ENCODE data around the gene IZUMO1.
"Not testable (repeated sequence)": the region's sequence is repeated elsewhere in the genome, so short reads cannot be mapped to it uniquely, and the experiment has no call there.

The IZUMO1 gene

DNA sequence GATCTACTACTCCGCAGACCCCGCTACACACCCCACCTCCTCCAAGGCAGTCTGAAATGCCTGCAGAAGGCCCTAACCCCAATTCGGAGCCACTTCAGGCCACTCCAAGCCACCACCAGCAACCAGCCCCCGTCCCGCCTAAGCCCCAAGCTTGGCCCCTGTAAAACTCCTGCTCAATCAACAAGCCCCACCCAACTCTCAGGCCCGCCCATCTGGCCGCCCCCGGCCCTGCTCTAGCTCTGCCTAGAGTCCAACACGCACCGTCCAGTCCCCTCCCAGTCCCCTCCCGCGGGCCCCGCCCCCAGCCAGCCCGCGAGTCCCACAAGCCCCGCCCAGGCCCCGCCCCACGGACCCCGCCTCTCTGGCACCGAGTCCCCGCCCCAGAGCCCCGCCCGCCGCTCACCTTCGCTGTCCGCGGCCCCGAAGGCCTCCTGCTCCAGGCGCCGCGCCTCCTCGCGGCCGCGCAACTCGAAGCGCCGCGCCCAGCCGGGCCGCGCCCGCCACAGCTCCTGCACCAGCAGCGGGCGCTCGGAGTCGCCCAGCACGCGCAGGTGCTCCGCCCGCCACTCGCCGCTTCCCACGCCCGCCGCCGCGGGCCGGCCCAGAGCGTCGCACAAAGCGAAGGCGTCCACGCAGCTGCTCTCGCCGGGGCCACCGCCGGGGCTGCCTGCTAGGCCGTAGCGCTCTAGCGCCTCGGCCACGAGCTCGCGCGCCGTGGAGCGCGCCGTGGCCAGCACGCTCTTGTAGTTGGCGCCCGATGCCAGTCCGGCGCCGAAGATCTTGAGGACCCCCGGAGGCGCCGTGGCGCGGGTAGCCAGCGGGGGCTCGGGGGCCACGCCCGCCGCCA is 7.9 kb downstream of the IZUMO1 start:
- DNase-seq (ENCODE audit: low spot score) = peak; percentile 83

DNA sequence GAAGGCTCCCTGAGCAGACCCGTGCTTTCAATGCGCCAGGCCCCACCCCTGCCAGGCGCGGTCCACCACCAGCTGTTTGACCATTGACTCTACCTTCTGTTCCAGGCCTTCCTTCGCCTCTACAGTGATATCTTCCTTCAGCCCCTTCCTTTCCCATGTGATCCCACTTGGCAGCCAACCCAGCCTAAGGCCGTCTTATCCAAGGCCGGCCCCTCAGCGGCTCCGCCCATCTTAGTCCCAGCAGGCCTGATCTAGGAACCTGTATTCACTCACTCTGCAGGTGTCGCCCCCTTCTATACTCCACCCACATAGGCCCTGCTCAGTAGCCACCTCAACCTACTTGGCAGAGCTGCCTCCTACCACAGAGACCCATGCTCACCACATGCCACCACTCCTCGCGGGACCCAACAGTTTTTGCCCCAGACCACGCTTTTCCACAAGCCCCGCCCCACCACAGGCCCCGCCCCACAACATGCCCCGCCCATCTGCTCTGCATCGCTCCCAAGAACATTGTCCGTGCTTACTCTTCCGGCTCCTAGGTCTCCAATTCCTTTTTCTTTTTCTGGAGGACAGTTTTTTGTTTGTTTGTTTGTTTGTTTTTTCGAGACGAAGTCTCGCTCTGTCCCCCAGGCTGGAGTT is 9.2 kb downstream of the IZUMO1 start:
- DNase-seq (ENCODE audit: low spot score) = no peak

DNA sequence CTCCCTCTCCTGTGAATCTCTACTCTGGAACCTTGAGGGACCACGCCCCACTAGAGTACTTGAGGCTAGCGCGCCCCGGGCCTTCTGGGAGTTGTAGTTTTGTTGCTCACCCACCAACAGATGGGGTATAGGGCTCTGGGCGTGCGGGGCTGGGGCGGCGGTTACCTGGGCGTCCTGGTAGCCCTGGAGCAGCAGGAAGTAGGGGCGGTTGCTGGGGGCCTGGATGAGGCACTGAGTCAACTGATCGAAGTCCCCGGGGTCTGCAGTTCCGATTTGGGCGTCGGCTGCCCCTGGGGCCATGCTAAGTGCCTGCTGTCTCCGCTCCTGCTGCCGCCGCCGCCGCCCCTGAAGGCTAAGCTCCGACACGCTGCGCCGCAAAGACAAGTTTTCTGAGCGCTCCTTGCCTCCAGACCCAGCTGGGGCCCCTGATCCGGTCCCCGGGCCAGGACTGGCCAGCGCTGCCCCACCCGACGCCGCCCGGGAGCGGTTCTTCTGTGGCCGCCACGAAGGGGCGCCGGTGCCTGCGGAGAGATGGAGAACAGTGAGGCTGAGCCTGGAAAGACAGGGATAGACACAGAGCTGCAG is 11.6 kb downstream of the IZUMO1 start:
- no peak for DNase-seq (ENCODE audit: low spot score)

DNA sequence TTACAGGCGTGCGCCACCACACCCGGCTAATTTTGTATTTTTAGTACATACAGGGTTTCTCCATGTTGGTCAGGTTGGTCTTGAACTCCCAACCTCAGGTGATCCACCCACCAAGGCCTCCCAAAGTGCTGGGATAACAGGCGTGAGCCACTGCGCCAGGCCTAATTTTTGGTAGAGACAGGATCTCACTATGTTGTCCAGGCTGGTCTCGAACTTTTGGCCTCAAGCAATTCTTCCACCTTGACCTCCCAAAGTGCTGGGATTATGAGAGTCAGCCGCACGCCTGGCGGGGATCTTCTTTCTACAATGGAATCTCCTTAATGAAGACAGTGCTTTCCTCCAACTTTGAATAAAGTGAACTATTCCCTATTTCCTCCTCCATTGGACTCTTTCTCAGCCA is 12.1 kb downstream of the IZUMO1 start:
- DNase-seq (ENCODE audit: low spot score) = no peak

GRCh38 chr19:48731452-48731851 is 15.3 kb downstream of the IZUMO1 start:
- no peak for DNase-seq (ENCODE audit: low spot score)

- DNase-seq (ENCODE audit: low spot score) = no peak
Measured at GRCh38 chr19:48728911-48729664, 17.6 kb downstream of the IZUMO1 start.

GRCh38 chr19:48726556-48726955 is 20.2 kb downstream of the IZUMO1 start:
- DNase-seq (ENCODE audit: low spot score) = no peak

GRCh38 chr19:48724796-48725753 is 21.6 kb downstream of the IZUMO1 start:
- DNase-seq (ENCODE audit: low spot score) = peak; percentile 30

- no peak for DNase-seq (ENCODE audit: low spot score)
Measured at GRCh38 chr19:48722196-48722708, 24.5 kb downstream of the IZUMO1 start.

- peak; percentile 96 for DNase-seq (ENCODE audit: low spot score)
Measured at GRCh38 chr19:48720613-48721296, 26.0 kb downstream of the IZUMO1 start.

DNA sequence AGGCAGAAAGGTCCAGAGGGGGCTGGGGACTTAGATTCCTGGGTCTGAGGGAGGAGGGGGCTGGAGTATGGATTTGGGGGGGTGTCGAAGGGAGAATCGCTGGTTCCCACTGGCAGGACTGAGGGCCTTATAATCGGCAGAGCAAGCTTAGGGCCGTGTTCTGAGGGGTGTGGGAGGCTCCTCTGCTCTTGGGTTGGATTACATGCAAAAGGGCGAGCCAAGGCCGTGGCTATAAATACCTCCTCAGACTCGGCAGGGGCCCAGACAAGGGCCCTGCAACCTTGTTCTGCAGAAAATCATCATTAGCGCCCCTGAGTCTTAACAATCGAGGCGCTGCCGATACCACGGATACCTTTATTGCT is 26.5 kb downstream of the IZUMO1 start:
- DNase-seq (ENCODE audit: low spot score) = no peak

DNA sequence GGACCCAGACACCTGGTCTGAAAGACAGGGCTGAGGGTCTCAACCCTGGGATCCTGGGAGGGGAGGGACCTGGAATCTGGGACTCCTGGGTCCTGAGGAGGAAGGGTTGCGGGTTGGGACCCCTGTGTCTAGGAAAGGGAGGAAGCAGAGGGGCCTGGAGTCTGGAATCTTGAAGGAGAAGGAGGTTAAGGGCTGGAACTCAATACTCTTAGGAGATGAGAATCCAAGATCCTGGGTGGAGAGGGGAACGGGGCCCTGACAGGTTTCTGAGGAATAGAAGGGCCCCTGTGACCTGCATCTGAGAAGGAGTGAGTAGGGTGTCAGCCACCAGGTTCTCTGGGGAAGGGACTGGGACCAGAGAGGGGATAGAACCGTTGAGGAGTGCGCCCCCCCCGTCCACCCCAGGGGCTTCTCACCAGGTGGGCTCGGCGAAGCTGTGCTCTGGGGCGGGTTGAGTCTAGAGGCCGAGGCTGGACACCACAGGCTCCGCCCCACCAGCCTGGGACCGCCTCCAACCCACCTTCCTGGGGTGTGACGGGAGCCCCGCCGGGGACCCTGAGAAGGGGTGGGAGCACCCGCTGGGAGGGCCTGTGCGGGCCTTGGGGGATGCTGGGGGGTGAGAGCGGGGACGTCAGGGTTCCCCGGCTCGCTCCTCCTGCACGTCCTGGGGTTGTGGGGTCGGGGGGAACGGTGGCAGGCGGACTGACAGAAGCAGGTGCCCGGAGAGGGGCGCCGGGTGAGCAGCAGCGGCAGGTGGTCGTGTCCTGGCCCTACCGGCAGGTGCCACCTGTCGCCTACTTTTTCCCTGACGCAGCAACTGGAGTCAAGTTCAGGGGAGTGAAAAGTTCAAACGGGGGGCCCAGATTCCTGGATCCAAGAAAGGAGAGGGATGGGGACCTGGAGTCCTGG is 27.2 kb downstream of the IZUMO1 start, which contains the start of gene MAMSTR:
Gene MAMSTR, minus strand, starts transcription at position 463 of the 909 bp plus-strand sequence. CDS start 694 bp downstream, outside the sequence.
- DNase-seq (ENCODE audit: low spot score) = no peak

DNA sequence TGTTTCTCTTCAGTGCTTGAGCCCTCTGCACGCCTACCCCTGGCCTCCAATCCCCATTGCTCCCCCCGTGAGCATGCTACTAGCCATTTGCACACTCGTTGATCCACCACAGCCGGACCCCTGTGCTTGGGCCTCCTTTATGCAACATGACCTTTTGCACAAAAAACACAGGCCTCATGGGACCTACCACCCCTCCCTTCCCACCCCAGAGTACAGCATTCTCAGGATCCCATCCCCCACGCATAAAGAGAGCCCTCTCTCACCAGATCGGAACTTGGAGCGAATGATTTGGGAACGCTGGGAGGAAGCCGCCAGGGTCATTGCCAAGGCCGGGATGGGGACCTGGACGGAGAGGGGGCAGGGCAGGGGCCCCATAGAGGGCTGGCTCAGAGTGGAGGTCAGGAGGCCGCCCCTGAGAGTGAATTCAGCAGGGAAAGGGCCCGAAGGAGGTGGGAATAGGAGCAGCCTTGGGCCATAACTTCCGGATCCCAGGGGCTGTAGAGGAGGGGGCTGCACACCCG is 27.9 kb downstream of the IZUMO1 start:
- DNase-seq (ENCODE audit: low spot score) = no peak

DNA sequence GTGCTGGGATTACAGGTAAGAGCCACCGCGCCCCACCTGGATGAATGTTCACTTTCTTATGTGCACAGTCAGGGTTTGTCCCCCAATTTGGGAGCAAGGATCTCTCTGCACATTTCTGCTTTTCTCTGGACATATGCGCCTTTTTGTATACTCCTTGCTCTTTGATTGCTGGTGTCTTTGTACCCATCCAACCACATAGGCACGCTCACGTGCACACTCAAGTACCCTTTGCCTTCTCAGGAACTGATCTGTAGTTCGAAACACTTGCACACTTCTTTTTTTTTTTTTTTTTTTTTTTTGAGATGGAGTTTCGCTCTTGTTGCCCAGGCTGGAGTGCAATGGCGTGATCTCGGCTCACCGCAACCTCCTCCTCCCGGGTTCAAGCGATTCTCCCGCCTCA is 28.6 kb downstream of the IZUMO1 start:
- DNase-seq (ENCODE audit: low spot score) = not testable (repeated sequence)

DNA sequence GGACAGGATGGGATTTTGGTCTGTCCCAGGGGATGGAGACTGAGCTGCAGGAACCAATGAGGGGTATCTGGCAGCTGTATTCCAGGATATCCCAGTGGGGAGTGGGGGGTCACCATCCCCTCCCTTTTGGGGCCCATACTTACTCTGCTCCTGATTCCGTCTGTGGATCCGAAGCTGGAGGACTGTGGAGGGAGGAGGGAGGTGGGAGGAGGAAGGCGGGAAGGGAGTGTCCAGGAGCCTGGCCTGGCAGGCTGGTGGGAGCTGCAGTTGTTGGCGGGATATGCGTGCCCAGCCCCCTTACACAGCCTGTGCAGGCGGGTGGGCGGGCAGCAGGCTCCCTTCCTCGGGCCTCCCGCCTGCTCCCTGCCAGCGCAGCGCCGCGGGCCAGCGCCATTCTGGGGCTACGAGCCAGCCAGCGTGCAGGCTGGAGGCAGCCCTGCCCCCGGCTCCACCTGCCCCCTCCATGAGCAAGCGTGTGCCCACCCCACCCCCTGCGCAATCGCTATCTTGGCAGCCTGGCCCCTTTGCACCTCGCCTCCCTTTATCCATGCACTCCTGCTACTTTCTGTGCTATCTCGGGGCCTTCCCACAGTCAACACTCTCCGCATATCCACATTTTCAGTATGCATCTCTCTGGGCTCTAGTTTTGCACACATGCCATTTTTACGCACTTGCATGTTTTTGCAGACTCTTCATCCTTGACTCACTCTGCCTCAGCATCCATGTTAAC is 30.0 kb downstream of the IZUMO1 start:
- DNase-seq (ENCODE audit: low spot score) = peak; percentile 78

GRCh38 chr19:48715681-48716171 is 31.0 kb downstream of the IZUMO1 start:
- DNase-seq (ENCODE audit: low spot score) = no peak

- DNase-seq (ENCODE audit: low spot score) = no peak
Measured at GRCh38 chr19:48714759-48715675, 31.7 kb downstream of the IZUMO1 start.

All from SK-N-DZ (cell line).